ENCODE data around the gene MTRR. TPM values are rescaled to one million over a fixed set of nuclear protein-coding genes. Genes with fewer than 3 reads are reported as not detected.
A peak's percentile ranks its signal among the peaks of the same experiment; 100 is the strongest.

Gene MTRR
- total and polyA plus RNA-seq, 11 donors, result 9.5 to 42.2 (median 28.7) TPM

DNA sequence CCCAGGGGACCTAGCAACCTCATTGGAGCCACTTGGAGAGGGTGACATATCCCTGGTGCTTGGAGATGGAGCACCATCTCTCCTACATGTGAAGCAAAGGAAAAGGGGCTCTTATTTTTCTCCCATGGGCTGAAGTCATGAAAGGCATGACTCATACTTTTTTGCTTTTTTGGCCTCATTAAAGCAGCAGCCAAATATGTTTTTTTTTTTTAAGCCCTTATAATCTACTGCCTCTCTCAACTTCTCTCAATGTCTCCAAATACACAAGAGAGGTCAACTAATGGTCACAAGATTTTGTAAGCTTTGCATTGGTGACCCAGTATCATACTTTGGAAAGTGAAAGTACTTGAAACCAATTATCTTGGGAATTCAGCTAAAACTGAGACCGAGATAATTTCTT, 16.4 kb upstream of the MTRR start:
- H3K27ac ChIP-seq, result no peak overlapping the region
- intact Hi-C loops (cut with DNase I), result loop anchor here in 3 of 10 donors (5.0 to 10.0 kb wide), 2 partner anchors 1085 to 1088 kb away; no protein-coding TSS in a partner anchor
- peaks cover 0 to 20% (median 9%) of the 10 kb centered on the region in 12 donors for H3K4me1 ChIP-seq
- TF ChIP-seq POLR2A (IDR thresholded peaks at IDR 0.05), result no peak
- TF ChIP-seq, protein P1, sequence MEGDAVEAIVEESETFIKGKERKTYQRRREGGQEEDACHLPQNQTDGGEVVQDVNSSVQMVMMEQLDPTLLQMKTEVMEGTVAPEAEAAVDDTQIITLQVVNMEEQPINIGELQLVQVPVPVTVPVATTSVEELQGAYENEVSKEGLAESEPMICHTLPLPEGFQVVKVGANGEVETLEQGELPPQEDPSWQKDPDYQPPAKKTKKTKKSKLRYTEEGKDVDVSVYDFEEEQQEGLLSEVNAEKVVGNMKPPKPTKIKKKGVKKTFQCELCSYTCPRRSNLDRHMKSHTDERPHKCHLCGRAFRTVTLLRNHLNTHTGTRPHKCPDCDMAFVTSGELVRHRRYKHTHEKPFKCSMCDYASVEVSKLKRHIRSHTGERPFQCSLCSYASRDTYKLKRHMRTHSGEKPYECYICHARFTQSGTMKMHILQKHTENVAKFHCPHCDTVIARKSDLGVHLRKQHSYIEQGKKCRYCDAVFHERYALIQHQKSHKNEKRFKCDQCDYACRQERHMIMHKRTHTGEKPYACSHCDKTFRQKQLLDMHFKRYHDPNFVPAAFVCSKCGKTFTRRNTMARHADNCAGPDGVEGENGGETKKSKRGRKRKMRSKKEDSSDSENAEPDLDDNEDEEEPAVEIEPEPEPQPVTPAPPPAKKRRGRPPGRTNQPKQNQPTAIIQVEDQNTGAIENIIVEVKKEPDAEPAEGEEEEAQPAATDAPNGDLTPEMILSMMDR (IDR thresholded peaks at IDR 0.05), result no peak
- 55 to 66% (median 62%) methylated on average over 1 of the region's 1 CpG for WGBS, 4 donors
- DNase-seq (no peak), ATAC-seq (peak in 1 of 4 donors; percentile 22)
- H3K4me3 ChIP-seq, result no peak overlapping the region
- peaks cover 0 to 38% (median 23%) of the 10 kb centered on the region in 9 donors for H3K27me3 ChIP-seq
- no peaks in the 10 kb centered on the region for H3K36me3 ChIP-seq
- no peaks in the 10 kb centered on the region for H3K9me3 ChIP-seq

DNA sequence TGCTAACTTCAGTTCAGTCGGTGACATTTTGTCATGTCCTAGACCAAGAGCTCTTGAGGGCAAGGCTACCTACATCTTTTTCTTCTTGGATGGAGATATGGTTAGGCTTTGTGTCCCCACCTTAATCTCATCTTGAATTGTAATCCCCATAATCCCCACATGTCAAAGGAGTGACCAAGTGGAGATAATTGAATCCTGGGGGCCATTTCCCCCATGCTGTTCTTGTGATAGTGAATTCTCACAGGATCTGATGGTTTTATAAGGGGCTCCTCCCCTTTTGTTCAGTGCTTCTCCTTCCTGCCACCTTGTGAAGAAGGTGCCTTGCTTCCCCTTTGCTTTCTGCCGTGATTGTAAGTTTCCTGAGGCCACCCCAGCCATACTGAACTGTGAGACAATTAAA, 16.0 kb upstream of the MTRR start:
- WGBS, 4 donors, result 68 to 73% (median 72%) methylated on average over 2 of the region's 2 CpGs
- no peak overlapping the region for H3K4me3 ChIP-seq
- no peak for ATAC-seq

DNA sequence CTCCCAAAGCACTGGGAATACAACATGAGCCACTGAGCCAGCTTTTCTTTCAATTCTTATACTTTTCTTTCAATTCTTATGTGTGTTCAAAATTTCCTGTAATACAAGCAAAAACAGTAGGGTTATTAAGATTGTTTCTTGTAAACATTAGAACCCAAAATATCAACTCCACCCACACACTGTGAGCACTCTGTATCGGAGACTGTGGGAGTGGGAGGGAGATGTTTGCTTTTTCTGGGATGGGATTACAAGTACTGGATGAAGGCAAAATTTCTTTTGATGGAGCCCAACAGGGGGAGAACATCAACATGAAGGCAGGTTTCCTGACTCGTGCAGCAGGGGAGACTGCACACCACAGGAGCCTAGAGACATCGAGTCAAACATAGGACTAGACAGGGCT, 13.3 kb upstream of the MTRR start:
- no peaks in the 10 kb centered on the region for H3K9me3 ChIP-seq
- TF ChIP-seq, protein P1 (IDR thresholded peaks at IDR 0.05), result no peak
- no peak for TF ChIP-seq POLR2A (IDR thresholded peaks at IDR 0.05)
- H3K4me3 ChIP-seq, result no peak overlapping the region
- H3K4me1 ChIP-seq, result peaks cover 0 to 9% (median 0%) of the 10 kb centered on the region in 12 donors
- no peak for ATAC-seq
- H3K27ac ChIP-seq, result no peak overlapping the region
- intact Hi-C loops (cut with DNase I), result loop anchor here in 3 of 10 donors (5.0 to 10.0 kb wide), 2 partner anchors 458 to 1091 kb away; partner anchors contain the start of gene ADCY2 (in 1 of the 3)
- H3K36me3 ChIP-seq, result peaks cover 0 to 30% (median 22%) of the 10 kb centered on the region in 9 donors
- DNase-seq, result no peak
- 64 to 75% (median 69%) methylated on average over 3 of the region's 3 CpGs for WGBS, 4 donors
- peaks cover 0 to 9% (median 0%) of the 10 kb centered on the region in 9 donors for H3K27me3 ChIP-seq

More for the DNA sequence above, 16.0 kb upstream of the MTRR start:
- Histone ChIP-seq H3K27ac (no peak overlapping the region), H3K27me3 (peaks cover 0 to 34% (median 18%) of the 10 kb centered on the region in 9 donors), H3K4me1 (peaks cover 0 to 20% (median 9%) of the 10 kb centered on the region in 12 donors), H3K36me3 (peaks cover 0 to 4% (median 0%) of the 10 kb centered on the region in 9 donors), H3K9me3 (no peaks in the 10 kb centered on the region)
- TF ChIP-seq, protein P1 (IDR thresholded peaks at IDR 0.05), result no peak
- TF ChIP-seq POLR2A (IDR thresholded peaks at IDR 0.05), result no peak
- intact Hi-C loops (cut with DNase I), result loop anchor here in 3 of 10 donors (5.0 to 10.0 kb wide), 2 partner anchors 1086 to 1088 kb away; no protein-coding TSS in a partner anchor
- DNase-seq, result no peak

DNA sequence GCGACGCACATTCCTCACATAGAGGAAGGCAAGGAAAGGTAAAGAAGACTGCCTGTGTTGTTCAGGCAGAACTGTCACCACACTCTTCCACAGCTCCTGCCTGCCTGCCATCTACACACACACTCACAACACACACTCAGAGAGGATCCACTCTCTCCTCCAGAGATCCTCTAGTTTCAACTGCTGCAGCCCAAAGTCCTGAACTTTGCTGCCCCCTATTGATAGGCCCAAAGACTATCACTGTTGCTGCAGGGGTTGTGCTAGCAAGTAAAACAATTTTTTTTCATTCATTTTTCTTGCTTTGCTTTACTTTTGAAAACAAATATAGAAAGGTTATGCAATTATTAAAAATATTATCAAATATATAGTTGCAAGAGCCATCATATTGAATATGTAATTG, 12.1 kb upstream of the MTRR start:
- ATAC-seq (peak in 2 of 4 donors; percentile 74 to 81), DNase-seq (peak in 2 of 5 donors; percentile 8 to 26)
- intact Hi-C loops (cut with DNase I), result loop anchor here in 3 of 10 donors (5.0 to 10.0 kb wide), 2 partner anchors 460 to 1092 kb away; partner anchors contain the start of gene ADCY2 (in 1 of the 3)
- no peak overlapping the region for H3K27ac ChIP-seq
- TF ChIP-seq, protein P1 (IDR thresholded peaks at IDR 0.05), result peak; percentile 41 to 71 (median 62)
- no peak for TF ChIP-seq POLR2A (IDR thresholded peaks at IDR 0.05)
- H3K9me3 ChIP-seq, result no peaks in the 10 kb centered on the region
- peaks cover 0 to 4% (median 0%) of the 10 kb centered on the region in 12 donors for H3K4me1 ChIP-seq
- peaks cover 0 to 43% (median 35%) of the 10 kb centered on the region in 9 donors for H3K36me3 ChIP-seq
- H3K4me3 ChIP-seq, result no peak overlapping the region
- H3K27me3 ChIP-seq, result no peaks in the 10 kb centered on the region
- WGBS, 4 donors, result 89 to 95% (median 94%) methylated on average over 2 of the region's 2 CpGs
